PC-3 (cell line): ENCODE measurements around the gene LACC1.

Experiments used
- EZH2phosphoT487 ChIP-seq: fragments of 300-600 bp; sonication (generic); IDR thresholded peaks from 2 replicates; pipeline ENCODE4 v1.6.1; 2018; ENCODE audit warnings: mild to moderate bottlenecking, antibody characterized with exemption, low read length, borderline replicate concordance
- TF ChIP-seq, protein P1 (sequence below): fragments of 300-600 bp; sonication (generic); conservative IDR thresholded peaks from 2 replicates; pipeline ENCODE4 v1.5.1; 2017; ENCODE audit warnings: antibody characterized with exemption, low read depth, mild to moderate bottlenecking, low read length

DNA sequence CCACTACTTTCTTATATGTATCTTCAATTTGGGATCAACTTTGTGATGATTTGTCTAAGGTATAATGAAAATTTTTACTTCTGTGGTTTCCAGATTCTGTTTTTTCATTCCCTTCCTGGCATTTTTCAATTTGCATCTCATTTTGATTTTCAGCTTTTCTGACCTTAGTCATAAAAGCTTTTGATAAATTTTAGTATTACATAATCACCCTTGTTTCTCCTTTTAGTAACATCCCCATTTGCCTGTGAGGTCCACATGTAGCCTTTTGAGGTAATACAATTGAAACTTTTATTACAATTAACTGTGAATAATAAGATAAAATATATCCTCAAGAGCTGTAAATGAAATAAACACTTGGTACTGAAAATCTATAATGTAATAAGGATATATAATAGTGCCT is 31.2 kb downstream of the LACC1 start:
- TF ChIP-seq, protein P1, sequence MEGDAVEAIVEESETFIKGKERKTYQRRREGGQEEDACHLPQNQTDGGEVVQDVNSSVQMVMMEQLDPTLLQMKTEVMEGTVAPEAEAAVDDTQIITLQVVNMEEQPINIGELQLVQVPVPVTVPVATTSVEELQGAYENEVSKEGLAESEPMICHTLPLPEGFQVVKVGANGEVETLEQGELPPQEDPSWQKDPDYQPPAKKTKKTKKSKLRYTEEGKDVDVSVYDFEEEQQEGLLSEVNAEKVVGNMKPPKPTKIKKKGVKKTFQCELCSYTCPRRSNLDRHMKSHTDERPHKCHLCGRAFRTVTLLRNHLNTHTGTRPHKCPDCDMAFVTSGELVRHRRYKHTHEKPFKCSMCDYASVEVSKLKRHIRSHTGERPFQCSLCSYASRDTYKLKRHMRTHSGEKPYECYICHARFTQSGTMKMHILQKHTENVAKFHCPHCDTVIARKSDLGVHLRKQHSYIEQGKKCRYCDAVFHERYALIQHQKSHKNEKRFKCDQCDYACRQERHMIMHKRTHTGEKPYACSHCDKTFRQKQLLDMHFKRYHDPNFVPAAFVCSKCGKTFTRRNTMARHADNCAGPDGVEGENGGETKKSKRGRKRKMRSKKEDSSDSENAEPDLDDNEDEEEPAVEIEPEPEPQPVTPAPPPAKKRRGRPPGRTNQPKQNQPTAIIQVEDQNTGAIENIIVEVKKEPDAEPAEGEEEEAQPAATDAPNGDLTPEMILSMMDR = no peak
- no peak for TF ChIP-seq EZH2phosphoT487
